GM04503 (cell line): ENCODE measurements around the gene PAK6.

Experiments
- DNase-seq: peaks from one replicate; pipeline ENCODE4 v3.0.0-alpha.2; 2012; ENCODE audit warnings: low read depth

The PAK6 gene

GRCh38 chr15:40241269-40242212 is 2.7 kb downstream of the PAK6 start:
- DNase-seq, result no peak

GRCh38 chr15:40242213-40242599 is 3.3 kb downstream of the PAK6 start:
- no peak for DNase-seq

- DNase-seq, result no peak
Observed at GRCh38 chr15:40242601-40243000, 3.7 kb downstream of the PAK6 start.

- no peak for DNase-seq
Observed at GRCh38 chr15:40243126-40243810, 4.4 kb downstream of the PAK6 start.

- DNase-seq, result no peak
Observed at GRCh38 chr15:40244961-40245523, 6.2 kb downstream of the PAK6 start.

- DNase-seq, result no peak
Observed at GRCh38 chr15:40245666-40246450, 7.0 kb downstream of the PAK6 start.

GRCh38 chr15:40246496-40247280 is 7.8 kb downstream of the PAK6 start:
- DNase-seq, result no peak

GRCh38 chr15:40247406-40247971 is 8.6 kb downstream of the PAK6 start:
- no peak for DNase-seq

GRCh38 chr15:40248006-40248783 is 9.3 kb downstream of the PAK6 start:
- no peak for DNase-seq

- peak; percentile 11 for DNase-seq
Observed at GRCh38 chr15:40249477-40250303, 10.8 kb downstream of the PAK6 start.

- no peak for DNase-seq
Observed at GRCh38 chr15:40250304-40250656, 11.4 kb downstream of the PAK6 start.

GRCh38 chr15:40250771-40251483 is 12.1 kb downstream of the PAK6 start:
- no peak for DNase-seq

- no peak for DNase-seq
Observed at GRCh38 chr15:40251486-40252140, 12.8 kb downstream of the PAK6 start.

- DNase-seq, result no peak
Observed at GRCh38 chr15:40252141-40252437, 13.2 kb downstream of the PAK6 start.

GRCh38 chr15:40252438-40253166 is 13.7 kb downstream of the PAK6 start:
- DNase-seq, result no peak

GRCh38 chr15:40253167-40253790 is 14.4 kb downstream of the PAK6 start:
- no peak for DNase-seq

- no peak for DNase-seq
Observed at GRCh38 chr15:40254452-40254851, 15.6 kb downstream of the PAK6 start.
